ENCODE results near the gene SSH2.
A peak's percentile ranks its signal among the peaks of the same experiment; 100 is the strongest.
"Not testable (repeated sequence)": the region's sequence is repeated elsewhere in the genome, so short reads cannot be mapped to it uniquely, and the experiment has no call there.

The SSH2 gene

GRCh38 chr17:29929533-29930408, at the start of gene SSH2:
Gene SSH2, minus strand, starts transcription at chr17:29930228. Its CDS starts 228 bp downstream, at chr17:29930000.
- DNase-seq = peak; percentile 90 to 96 (median 95)

DNA sequence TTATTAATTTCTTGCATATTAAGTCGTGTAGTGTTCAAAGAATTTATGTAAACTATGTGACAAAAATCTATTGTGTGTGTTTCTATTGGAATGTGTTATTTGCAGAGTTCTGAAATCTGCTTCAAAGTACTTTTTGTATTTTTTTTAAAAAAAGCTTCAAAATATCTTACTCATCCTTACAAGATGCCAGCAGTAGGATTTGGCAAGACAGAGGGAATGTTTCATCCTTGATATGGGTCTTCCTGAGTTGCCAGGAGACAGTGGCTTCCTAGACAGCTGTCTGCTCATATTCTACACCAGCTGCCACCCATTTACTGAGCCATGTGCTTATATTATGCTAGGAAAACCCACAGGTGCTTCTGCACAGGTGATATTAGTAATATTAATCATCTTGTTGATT, 47.8 kb upstream of the SSH2 start:
- peak in 1 of 3 experiments; percentile 31 for DNase-seq

GRCh38 chr17:29973005-29973404, 43.0 kb upstream of the SSH2 start:
- DNase-seq = peak in 2 of 3 experiments; percentile 26 to 41

GRCh38 chr17:29972277-29972676, 42.2 kb upstream of the SSH2 start:
- peak; percentile 47 to 94 (median 71) for DNase-seq

GRCh38 chr17:29968271-29968670, 38.2 kb upstream of the SSH2 start:
- no peak for DNase-seq

GRCh38 chr17:29962656-29963055, 32.6 kb upstream of the SSH2 start:
- DNase-seq = no peak

GRCh38 chr17:29959658-29960337, 29.8 kb upstream of the SSH2 start:
- DNase-seq = no peak

DNA sequence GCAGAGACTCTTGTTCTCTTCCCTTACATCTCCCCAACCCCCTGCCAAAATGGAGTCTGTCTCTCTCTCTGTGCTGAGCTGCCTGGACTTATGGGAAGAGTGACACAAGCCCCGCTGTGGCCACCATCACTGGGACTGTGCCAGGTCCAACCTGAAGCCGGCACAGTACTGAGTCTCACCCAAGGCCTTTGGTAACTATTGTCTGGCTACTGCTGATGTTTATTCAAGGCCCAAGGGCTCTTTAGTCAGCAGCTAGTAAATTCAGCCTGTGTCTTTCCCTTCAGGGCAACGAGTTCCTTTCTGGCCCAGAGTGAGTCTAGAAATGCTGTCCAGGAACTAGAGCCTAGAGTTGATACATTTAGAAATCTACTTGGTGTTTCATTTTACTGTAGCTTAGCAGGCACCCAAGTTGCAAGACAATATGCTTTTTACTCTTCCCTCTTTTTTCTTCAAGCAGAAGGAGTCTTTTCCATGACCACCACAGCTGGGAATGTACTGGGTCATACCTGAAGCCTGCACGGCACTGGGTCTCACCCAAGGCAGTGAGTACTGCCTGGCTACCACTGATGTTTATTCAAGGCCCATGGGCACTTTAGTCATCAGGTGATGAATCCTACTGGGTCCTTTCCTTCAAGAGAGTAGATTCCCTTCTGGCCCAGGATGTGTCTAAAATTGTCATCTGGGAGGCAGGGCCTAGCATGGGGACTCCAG, 29.1 kb upstream of the SSH2 start:
- no peak for DNase-seq

GRCh38 chr17:29957488-29957887, 27.5 kb upstream of the SSH2 start:
- not testable (repeated sequence) for DNase-seq

GRCh38 chr17:29956225-29956624, 26.2 kb upstream of the SSH2 start:
- no peak for DNase-seq

- DNase-seq = no peak
Measured at GRCh38 chr17:29954405-29954804, 24.4 kb upstream of the SSH2 start.

DNA sequence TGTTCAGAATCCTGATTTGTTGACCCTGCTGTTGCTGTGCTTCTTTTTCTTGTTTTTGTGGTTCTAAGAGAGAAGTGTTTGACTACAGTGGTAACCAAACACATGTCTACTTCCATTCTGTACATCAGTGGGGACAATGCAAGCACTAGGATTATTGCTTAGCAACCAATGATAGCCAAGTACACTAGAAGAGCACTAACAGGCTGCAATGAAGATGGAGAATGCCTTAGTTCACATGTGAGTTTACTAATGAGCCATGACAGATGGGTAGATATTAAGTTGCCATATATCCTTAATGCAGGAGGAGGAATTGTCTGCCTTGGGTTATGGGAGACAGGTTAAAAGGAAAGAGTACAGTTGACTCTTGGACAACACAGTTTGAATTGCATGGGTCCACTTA, 19.7 kb upstream of the SSH2 start:
- DNase-seq = peak; percentile 1 to 92 (median 64)

- no peak for DNase-seq
Measured at GRCh38 chr17:29948448-29949215, 18.6 kb upstream of the SSH2 start.

DNA sequence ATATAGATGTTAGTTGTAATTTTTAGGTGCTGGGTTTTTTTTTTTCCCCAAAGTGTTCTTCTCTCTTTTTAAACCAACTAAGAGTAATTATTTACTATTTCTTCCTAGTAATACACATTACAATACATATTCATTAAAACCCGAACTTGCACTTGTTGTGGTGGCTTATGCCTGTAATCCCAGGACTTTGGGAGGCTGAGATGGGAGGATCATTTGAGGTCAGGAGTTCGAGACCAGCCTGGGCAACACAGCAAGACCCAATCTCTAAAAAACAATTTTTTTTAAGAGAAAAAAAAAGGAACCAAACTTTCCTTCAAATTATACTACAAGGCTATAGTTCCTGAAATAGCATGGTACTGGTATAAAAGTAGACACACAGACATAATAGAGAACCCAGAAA, 15.3 kb upstream of the SSH2 start:
- DNase-seq = no peak

DNA sequence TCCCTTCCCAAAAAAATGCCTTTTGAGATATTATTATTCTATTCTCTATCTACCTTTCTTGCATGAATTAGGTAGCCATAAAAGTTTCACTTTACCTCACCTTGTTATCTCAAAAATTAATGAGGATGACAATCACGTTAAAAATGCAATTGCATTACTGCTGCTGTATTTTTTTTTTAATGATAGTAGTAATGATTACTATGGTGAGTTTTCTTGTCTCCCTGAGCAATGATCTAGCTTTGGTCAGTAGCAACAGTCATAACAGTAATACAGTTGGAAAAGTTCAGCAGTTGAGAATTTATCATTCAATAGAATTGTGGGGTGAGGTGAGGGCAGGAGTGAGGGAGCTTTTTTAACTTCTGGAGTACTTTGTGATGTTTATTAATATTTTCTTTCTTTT, 11.3 kb upstream of the SSH2 start, which contains the start of gene EFCAB5:
EFCAB5 (plus strand) TSS at position 301 of the 400 bp plus-strand sequence. CDS start 163 bp downstream, outside the sequence.
- no peak for DNase-seq

- no peak for DNase-seq
Measured at GRCh38 chr17:29936724-29937123, 6.7 kb upstream of the SSH2 start.

DNA sequence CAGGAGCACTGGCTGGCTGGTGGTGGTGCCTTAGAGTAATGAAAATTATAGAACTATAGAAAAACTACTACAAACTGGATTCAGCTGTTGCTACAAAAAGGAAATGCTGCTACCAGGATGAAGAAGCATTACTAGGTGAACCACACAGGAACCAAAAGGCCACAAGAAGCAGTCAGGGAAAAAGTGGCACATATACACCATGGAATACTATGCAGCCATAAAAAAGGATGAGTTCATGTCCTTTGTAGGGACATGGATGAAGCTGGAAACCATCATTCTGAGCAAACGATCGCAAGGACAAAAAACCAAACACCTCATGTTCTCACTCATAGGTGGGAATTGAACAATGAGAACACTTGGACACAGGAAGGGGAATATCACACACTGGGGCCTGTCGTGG, 5.9 kb upstream of the SSH2 start:
- DNase-seq = not testable (repeated sequence)

GRCh38 chr17:29933379-29933778, 3.4 kb upstream of the SSH2 start:
- DNase-seq = peak; percentile 8 to 42 (median 33)

GRCh38 chr17:29931231-29931932, 1.4 kb upstream of the SSH2 start:
- peak; percentile 80 to 96 (median 91) for DNase-seq

DNA sequence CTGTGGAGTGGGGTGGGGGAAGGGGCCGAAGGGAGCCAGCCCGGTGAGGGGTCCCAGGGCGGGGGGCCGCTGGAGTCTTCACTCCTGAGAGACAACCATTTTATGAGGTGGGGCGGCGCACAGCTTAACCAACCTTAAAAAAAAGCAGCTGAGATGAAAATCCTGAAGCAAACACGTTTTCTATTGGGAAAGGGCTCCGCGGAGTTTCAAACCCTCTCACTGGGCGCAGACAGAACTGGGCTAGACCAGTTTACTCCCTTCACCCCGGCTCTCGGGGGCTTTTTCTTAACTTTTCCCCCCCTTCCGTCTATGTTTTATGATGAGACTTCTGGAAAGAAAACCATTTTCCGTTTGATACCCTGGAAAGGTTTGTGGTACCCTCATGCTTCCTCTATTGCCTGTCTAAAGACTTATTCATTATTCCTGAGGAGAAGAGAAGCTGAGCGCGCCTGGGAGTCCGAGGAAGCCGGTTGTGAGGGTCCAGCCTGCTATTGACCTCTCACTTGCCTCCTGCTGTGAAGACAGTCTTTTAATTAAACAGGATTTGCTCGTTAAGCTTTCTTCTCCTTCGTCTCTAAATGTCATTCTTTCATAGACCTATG, 482 bp upstream of the SSH2 start:
- DNase-seq = peak; percentile 74 to 79 (median 78)

- DNase-seq = peak; percentile 31 to 82 (median 72)
Measured at GRCh38 chr17:29929006-29929532, 959 bp downstream of the SSH2 start.
